Bronchial epithelial cell (primary cell): ENCODE measurements around the gene C14orf132. TPM values are rescaled to one million over a fixed set of nuclear protein-coding genes. Genes with fewer than 3 reads are reported as not detected.
A peak's percentile ranks its signal among the peaks of the same experiment; 100 is the strongest.

Experiments used
- DNase-seq: peaks from one replicate; pipeline ENCODE4 v3.0.0-alpha.2; 2010; ENCODE audit warnings: low read depth
- FAIRE-seq: peaks from 2 replicates; lab custom pipeline; 2011; peaks lifted over from hg19 to GRCh38; lab: Jason Lieb, UNC
- H3K27me3 ChIP-seq: 2 replicates; pipeline ENCODE4 v1.5.1; 2011; ENCODE audit warnings: low read length; ENCODE audit not compliant: control insufficient read depth, insufficient read depth
- H3K36me3 ChIP-seq: 2 replicates; pipeline ENCODE4 v1.5.1; 2011; ENCODE audit warnings: low read length; ENCODE audit not compliant: control insufficient read depth, insufficient read depth
- H3K4me3 ChIP-seq: 2 replicates; pipeline ENCODE4 v1.5.1; 2011; ENCODE audit warnings: mild to moderate bottlenecking, low read depth, low read length, control low read depth
- CTCF ChIP-seq: IDR thresholded peaks from 2 replicates; pipeline ENCODE4 v1.5.1; 2011; ENCODE audit warnings: mild to moderate bottlenecking, moderate library complexity, low read length, control low read depth, inconsistent platforms; ENCODE audit not compliant: insufficient read depth, severe bottlenecking
- total RNA-seq: library from RNA; depleted of rRNA; stranded (reverse); fragments of >200 nt; gene quantifications from 2 replicates; pipeline ENCODE4 v1.2.1, GENCODE V29; 2014

Gene C14orf132
- total RNA-seq, 1 donor from 2014 or later = 1.1 TPM

- no peak for TF ChIP-seq CTCF
- H3K4me3 ChIP-seq = no peak overlapping the region
- peaks cover 2% of the 10 kb centered on the region for H3K27me3 ChIP-seq
- FAIRE-seq (no peak), DNase-seq (no peak)
- no peaks in the 10 kb centered on the region for H3K36me3 ChIP-seq
Measured at GRCh38 chr14:96035456-96035855, 3.7 kb upstream of the C14orf132 start.

- peak; percentile 75 for DNase-seq
- H3K27me3 ChIP-seq = peaks cover 9% of the 10 kb centered on the region
- FAIRE-seq = no peak
- no peak for TF ChIP-seq CTCF
- no peaks in the 10 kb centered on the region for H3K36me3 ChIP-seq
- no peak overlapping the region for H3K4me3 ChIP-seq
Measured at GRCh38 chr14:96037891-96038557, 1.1 kb upstream of the C14orf132 start.

- peak; percentile 12 for DNase-seq
- no peak overlapping the region for H3K4me3 ChIP-seq
- no peaks in the 10 kb centered on the region for H3K36me3 ChIP-seq
- peaks cover 9% of the 10 kb centered on the region for H3K27me3 ChIP-seq
- no peak for FAIRE-seq
- TF ChIP-seq CTCF = no peak
Measured at GRCh38 chr14:96038558-96038919, 623 bp upstream of the C14orf132 start.

GRCh38 chr14:96039633-96040311, 610 bp downstream of the C14orf132 start:
- Histone ChIP-seq H3K27me3 (peaks cover 9% of the 10 kb centered on the region), H3K36me3 (no peaks in the 10 kb centered on the region), H3K4me3 (peak overlapping the region; percentile 49)
- FAIRE-seq (no peak), DNase-seq (no peak)
- peak; percentile 8 for TF ChIP-seq CTCF

- TF ChIP-seq CTCF = no peak
- Histone ChIP-seq H3K27me3 (peaks cover 9% of the 10 kb centered on the region), H3K36me3 (no peaks in the 10 kb centered on the region), H3K4me3 (no peak overlapping the region)
- FAIRE-seq (no peak), DNase-seq (no peak)
Measured at GRCh38 chr14:96040828-96041371, 1.7 kb downstream of the C14orf132 start.
